Measurements from ENCODE around the gene PDGFC. TPM values are rescaled to one million over a fixed set of nuclear protein-coding genes. Genes with fewer than 3 reads are reported as not detected.

The PDGFC gene
- total and polyA plus RNA-seq, 2 of the 13 experiments (the other 11 are each of a cell fraction or from before 2014, with no cell fraction given), result 4.6 to 9.1 TPM

- Histone ChIP-seq H3K4me1 (ENCODE audit: insufficient read depth, low read length) (no peaks in the 10 kb centered on the region), H3K4me2 (ENCODE audit: low read depth, low read length) (no peak overlapping the region), H3K9ac (ENCODE audit: insufficient read depth, low read depth, low read length) (no peak overlapping the region), H3K36me3 (replicated peaks in 1 of 2; ENCODE audit: control insufficient read depth in 1 of 2, insufficient read depth in 2 of 2, low read length in 2 of 2) (no peaks in the 10 kb centered on the region), H3K27me3 (ENCODE audit: control insufficient read depth in 1 of 2, insufficient read depth in 2 of 2, low read length in 2 of 2) (no peaks in the 10 kb centered on the region), H3K4me3 (replicated peaks in 1 of 3; ENCODE audit: insufficient read depth in 1 of 3, low read depth in 2 of 3, low read length in 3 of 3) (no peak overlapping the region), H2AFZ (ENCODE audit: low read length) (no peak overlapping the region), H4K20me1 (ENCODE audit: insufficient read depth, low read length) (no peaks in the 10 kb centered on the region), H3K79me2 (ENCODE audit: insufficient read depth, low read length) (no peaks in the 10 kb centered on the region), H3K9me3 (ENCODE audit: low read length) (peaks cover 28% of the 10 kb centered on the region), H3K27ac (ENCODE audit: extremely low read length, insufficient read depth, low read length) (no peak overlapping the region)
- in situ Hi-C loops (cut with HindIII; ENCODE audit: extremely low pct_ligation_motif_present, low pct_unique_long_range_greater_than_20kb), result no loop called here
- CTCF ChIA-PET (ENCODE audit: low intra/inter-chr PET ratio, low total read pairs), result no interaction called here
- intact Hi-C loops (cut with micrococcal nuclease; ENCODE audit: unreplicated experiment), result no loop called here
- FAIRE-seq (no peak), ATAC-seq (no peak), DNase-seq (ENCODE audit: low spot score) (no peak)
- 5% methylated on average over 1 of the region's 1 CpG for WGBS (ENCODE audit: low lambda C conversion rate)
- POLR2A ChIA-PET, result no interaction called here
- TF ChIP-seq, protein P1, sequence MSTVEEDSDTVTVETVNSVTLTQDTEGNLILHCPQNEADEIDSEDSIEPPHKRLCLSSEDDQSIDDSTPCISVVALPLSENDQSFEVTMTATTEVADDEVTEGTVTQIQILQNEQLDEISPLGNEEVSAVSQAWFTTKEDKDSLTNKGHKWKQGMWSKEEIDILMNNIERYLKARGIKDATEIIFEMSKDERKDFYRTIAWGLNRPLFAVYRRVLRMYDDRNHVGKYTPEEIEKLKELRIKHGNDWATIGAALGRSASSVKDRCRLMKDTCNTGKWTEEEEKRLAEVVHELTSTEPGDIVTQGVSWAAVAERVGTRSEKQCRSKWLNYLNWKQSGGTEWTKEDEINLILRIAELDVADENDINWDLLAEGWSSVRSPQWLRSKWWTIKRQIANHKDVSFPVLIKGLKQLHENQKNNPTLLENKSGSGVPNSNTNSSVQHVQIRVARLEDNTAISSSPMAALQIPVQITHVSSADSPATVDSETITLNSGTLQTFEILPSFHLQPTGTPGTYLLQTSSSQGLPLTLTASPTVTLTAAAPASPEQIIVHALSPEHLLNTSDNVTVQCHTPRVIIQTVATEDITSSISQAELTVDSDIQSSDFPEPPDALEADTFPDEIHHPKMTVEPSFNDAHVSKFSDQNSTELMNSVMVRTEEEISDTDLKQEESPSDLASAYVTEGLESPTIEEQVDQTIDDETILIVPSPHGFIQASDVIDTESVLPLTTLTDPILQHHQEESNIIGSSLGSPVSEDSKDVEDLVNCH (CRISPR knock-in tag; IDR thresholded peaks at IDR 0.05), result no peak
- TF ChIP-seq ZKSCAN8 (CRISPR knock-in tag; IDR thresholded peaks at IDR 0.05; ENCODE audit: borderline replicate concordance) (no peak), ZNF12 (CRISPR knock-in tag; IDR thresholded peaks at IDR 0.05) (no peak), SCMH1 (CRISPR knock-in tag; IDR thresholded peaks at IDR 0.05; ENCODE audit: borderline replicate concordance) (no peak), ZNF468 (CRISPR knock-in tag; IDR thresholded peaks at IDR 0.05) (no peak)
- TF ChIP-seq, protein P2, sequence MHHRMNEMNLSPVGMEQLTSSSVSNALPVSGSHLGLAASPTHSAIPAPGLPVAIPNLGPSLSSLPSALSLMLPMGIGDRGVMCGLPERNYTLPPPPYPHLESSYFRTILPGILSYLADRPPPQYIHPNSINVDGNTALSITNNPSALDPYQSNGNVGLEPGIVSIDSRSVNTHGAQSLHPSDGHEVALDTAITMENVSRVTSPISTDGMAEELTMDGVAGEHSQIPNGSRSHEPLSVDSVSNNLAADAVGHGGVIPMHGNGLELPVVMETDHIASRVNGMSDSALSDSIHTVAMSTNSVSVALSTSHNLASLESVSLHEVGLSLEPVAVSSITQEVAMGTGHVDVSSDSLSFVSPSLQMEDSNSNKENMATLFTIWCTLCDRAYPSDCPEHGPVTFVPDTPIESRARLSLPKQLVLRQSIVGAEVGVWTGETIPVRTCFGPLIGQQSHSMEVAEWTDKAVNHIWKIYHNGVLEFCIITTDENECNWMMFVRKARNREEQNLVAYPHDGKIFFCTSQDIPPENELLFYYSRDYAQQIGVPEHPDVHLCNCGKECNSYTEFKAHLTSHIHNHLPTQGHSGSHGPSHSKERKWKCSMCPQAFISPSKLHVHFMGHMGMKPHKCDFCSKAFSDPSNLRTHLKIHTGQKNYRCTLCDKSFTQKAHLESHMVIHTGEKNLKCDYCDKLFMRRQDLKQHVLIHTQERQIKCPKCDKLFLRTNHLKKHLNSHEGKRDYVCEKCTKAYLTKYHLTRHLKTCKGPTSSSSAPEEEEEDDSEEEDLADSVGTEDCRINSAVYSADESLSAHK (CRISPR knock-in tag; IDR thresholded peaks at IDR 0.05; ENCODE audit: borderline replicate concordance), result no peak
- BruUV-seq (replicated peaks), result no TSS peak
Measured at GRCh38 chr4:156733582-156733981, 238.0 kb downstream of the PDGFC start.

Data from HepG2 (cell line).